TTC549 (cell line): ENCODE results near the gene ANGPTL1.
"Not testable (repeated sequence)": the region's sequence is repeated elsewhere in the genome, so short reads cannot be mapped to it uniquely, and the experiment has no call there.

ENCODE experiments used
- FAIRE-seq: peaks from 2 replicates; lab custom pipeline; 2012; peaks lifted over from hg19 to GRCh38; lab: Jason Lieb, UNC

ANGPTL1 gene

DNA sequence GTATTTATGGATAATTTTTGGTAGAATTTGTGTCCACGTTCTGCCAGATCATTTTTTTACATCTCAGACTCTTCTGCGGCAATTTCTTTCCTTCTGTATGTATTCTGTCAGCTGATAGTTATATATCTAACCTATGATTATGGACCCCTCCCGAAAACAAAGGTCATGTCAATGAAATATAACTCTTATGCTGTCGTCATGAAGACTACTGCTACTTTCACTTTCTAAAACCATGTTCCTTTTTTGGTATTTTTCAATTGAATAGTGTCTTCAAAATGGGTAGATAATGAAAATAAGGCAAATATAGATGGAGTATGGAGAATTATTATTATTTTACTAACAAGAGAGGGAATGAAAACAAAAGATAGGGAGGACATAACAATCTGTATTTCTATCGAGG is 3.2 kb downstream of the ANGPTL1 start:
- FAIRE-seq: no peak

DNA sequence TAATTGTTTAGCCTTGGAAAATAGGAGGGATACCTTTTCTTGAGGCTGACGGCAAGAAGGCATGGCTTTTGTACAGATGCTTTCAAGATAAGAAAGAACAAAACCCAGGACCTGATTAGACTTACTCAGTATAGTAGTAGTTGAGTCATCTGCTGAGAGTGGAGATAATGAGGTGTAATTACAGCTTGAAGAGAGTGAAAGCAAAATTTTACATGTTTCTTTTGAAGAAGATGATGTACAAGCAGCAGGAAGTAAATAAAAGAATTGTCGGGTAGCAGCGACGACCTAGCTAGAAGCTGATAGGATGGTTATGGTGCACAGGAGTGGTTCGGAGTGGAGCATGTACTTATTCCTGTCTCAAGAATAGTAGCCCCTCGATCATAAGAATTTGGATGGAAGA is 6.6 kb downstream of the ANGPTL1 start:
- no peak for FAIRE-seq

DNA sequence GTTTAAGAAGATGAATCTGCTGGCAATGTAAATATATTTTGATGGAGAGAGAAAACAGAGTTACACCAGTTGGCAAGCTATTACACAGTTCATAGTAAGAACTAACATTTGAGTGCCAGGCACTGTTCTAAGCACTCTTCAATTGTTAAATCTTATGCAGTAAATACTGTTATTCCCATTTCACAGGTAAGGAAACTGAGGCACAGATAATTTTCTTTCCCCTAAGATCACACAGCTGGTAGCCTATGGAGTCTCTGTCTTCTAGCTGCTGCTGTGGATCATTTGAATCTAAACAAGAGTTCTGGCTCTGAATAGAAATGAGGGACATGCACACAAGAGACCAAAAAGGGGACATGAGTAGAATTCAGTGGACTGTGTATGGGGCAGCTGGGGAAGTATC is 8.0 kb downstream of the ANGPTL1 start:
- no peak for FAIRE-seq

DNA sequence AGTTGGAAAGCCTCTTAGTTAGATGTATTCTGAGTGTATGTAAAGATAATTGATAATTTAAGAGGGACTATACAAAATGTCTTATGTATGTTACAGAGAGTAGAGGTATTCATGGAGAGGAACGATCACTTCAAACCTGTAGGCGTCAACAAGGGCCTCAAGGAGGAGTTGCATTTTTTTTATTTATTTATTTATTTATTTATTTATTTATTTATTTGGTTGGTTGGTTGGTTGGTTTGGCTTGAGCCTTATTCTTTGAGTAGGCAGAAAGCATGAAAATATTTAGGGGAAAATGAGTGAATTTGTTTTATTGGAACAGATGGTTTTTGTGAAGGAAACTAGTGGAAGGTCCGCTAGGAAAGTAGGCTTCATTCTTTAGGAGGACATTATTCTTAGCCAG is 8.5 kb downstream of the ANGPTL1 start:
- FAIRE-seq: peak; percentile 65

DNA sequence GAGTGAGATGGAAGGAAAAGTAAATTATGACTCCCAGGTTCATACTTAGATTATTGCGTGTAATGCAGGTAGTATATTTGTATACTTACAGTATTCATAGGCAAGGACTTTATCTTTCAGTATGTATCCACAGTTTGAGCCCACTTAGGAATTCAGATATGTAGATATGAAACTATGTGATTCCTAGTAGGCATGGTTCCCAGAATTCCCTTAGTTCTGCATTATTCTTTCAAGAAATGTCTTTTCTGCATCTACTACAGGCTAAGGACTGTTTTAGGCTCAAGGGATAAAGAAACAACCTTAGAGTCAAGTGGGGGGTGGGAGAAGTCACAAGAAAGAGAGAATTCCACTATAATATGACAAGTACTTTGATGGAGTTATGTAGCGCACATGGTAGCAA is 13.8 kb downstream of the ANGPTL1 start:
- FAIRE-seq: no peak

DNA sequence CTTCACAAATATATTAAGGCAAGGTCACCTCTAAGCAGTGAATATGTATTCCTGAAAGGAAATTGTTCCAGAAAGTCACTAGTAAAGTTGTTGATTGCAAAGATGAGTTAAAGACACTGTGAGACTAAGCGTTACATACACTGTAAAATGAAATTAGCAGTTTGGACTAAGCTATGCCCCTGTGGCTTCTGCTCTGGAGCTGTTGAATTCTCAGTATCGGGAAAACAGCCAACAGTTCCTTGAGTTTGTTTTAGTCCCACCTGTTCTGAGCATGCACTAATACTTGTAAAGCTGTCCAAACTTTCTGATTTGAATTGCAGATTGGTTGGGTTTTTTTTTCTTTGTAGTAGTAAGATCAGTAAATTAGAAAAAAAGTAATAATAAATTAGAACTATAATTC is 21.0 kb downstream of the ANGPTL1 start:
- no peak for FAIRE-seq

DNA sequence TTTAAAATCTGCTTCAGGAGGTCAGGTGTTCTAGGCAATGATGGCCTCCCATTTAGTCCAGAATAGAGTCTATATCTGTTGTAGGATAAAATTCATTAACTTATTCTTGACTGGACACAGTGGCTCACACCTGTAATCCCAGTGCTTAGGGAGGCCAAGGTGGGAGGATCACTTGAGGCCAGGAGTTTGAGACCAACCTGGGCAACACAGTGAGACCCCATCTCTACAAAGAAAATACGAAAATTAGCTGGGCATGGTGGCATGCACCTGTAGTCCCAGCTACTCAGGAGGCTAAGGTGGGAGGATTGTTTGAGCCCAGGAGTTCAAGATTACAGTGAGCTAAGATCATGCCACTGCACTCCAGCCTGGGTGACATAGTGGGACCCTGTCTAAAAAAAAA is 23.0 kb downstream of the ANGPTL1 start:
- FAIRE-seq: not testable (repeated sequence)

DNA sequence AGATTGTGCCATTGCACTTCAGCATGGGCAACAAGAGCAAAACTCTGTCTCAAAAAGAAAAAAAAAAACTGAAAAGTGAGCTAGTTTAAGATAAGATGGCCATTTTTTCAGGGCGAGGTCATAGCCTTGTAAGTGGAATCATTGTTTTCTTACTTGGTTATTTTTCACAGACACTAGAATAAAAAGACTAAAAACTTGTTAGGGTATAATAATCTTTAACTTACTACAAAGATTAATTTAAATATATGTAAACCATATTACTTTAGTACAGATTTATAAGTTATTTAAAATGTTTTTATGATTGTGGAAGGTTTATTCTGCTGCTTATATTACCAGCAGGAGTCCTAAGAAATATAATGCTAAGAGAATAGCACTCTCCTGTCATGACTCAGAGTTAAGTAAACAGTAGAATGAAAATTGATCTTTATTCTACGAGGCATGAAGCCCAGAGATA is 23.5 kb downstream of the ANGPTL1 start:
- peak; percentile 49 for FAIRE-seq

DNA sequence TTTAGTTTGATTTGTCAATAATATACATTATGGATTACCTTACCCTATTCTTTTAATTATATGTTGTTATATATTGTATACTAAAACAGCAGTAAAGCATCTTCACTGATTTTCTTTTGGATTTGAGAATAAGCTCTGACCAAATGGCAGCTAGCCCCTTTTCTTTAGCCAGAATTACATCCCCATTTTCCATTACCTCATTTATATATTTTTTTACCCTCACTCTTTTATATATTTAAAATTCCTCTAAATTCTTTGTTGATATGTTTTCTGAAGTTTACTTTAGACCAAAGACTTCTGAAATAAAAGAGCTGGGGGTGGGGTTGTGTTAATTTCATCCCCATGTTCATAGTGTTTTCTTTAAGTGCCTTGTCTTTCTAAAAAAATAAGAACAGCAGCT is 24.6 kb downstream of the ANGPTL1 start:
- no peak for FAIRE-seq

DNA sequence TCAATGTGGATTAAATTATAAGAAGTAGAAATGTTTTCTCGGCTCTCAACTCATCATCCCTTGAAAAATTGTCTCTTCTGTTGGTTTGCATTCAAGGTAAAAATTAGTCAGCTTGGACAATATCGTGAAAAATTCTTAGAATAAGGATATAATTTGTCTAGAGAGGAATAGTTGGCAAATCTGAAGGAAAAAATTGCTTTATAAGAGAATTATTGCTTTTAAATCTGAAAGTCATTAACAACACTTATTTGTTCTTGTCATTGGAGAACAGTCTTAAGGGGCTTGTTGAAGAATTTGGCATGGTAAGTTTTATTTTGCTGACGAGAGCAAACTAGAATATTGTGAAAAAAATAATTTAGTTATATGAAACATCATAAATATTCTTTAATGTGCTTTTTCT is 26.4 kb downstream of the ANGPTL1 start:
- no peak for FAIRE-seq

DNA sequence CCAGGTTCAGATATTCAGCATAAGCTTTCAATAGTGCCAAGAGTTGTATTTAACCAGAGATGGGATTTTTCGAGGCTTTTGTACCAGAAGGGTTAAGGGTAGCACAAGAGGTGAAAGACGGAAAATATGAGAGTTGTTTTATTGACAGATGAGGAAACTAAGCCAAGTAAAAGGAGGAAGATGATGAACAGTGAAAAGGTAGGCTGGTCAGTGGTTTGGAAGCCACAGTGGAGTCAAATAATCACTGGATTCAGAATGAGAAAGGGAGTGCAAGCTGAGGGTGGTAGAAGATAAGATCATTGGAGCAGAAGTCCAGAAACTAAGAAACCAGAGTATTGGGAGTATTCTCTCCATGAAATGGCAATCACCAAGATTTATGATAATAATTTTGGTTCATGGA is 45.7 kb downstream of the ANGPTL1 start:
- FAIRE-seq: no peak

DNA sequence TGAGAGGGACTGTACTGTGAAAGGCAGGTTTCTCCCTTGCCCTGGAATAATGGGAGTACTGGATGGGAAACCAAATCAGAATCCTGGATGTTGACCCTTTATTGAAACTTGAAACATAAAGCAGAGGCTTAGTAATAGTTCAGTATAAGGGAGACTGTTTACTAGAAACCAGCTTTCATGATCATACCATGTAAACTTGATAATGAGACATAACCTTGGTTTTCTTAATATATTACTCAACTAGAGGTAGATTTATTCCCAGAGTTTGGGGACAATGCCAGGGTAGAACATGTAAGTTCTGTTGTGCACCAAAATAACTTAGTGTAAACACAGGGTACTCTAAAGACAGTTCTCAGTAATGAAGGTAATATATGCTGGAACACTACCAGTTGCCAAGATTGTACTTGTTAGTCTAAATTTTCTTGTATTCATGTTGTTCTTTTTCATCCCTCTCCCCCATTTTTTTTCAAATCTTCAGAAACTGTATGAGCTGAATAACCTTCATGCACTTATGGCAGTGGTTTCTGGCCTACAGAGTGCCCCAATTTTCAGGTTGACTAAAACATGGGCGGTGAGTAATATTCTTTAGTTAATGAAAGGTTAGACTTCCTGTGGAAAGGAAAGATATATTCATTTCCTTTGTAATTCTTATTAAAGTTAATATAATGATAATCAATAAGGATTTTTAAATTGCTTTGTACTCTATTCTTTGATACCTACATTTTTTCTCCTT is 49.6 kb downstream of the ANGPTL1 start:
- no peak for FAIRE-seq

DNA sequence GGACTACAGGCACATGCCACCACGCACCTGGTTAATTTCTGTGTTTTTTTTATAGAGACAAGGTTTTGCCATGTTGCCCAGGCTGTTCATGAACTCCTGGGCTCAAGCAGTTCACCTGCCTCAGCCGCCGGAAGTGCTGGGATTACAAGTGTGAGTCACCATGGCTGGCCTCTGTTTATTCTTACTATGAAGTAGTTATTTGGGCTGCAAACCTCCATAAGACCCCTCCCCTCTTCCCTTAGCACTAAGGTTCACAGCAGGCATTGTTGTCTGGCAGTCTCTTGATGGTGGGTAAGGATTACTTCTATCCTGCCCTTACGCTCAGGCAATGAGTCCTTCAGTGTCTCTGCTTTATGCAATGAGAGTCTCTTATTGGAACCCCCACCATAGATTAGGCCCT is 51.8 kb downstream of the ANGPTL1 start:
- FAIRE-seq: no peak

DNA sequence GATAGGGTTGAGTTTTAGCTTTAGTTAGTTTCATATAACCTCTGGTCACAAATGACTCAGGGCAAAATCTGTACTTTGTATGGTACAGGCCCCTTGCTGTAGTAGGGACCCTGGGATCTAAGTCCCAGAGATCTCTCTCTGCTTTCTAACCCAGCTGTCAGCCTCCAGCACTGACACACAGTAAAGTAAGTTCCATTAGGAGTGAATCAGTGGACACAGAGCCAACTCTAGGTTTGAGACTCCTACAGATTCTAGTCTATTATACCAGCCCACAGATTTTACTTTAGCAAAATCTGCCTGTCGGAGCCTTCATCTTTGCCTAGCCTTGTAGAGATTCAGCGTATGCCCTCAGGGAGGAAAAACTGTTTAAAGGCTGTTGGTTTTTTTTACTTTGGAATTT is 52.5 kb downstream of the ANGPTL1 start:
- FAIRE-seq: no peak

DNA sequence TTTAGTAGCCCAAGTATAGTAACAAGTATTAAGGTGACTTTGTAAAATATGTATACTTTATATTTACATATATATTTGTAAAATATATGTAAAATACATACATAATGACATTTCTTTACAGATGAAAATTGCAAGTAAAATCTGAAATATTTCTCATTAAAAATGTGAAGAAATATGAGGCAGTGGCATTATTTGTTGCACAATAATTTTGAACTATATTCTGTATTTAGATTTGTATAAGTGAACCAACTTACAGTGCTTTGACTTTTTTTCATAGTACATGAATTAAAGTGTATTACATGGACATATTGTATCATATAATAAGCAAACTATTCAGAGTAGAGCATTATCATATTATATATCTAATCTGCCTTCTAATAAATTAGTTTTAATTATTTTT is 60.3 kb downstream of the ANGPTL1 start:
- no peak for FAIRE-seq

DNA sequence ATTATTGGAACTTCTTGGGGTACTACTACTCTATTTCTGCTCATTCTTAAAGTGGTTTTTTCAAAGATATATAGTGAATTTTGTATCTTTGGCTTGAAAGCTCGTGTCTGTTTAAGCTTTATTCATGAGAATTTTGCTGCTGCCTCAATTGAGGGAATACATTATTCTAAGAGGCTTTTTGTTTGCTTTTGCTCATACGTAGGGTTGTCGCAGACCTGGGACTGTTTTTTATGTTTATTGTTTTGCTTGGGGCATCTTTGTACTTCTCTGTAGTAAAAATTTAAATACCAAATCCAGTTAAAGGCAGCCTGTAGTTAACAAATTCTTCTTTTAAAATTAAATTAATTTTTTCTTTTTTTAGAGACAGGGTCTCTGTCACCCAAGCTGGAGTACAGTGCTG is 62.3 kb downstream of the ANGPTL1 start:
- no peak for FAIRE-seq

DNA sequence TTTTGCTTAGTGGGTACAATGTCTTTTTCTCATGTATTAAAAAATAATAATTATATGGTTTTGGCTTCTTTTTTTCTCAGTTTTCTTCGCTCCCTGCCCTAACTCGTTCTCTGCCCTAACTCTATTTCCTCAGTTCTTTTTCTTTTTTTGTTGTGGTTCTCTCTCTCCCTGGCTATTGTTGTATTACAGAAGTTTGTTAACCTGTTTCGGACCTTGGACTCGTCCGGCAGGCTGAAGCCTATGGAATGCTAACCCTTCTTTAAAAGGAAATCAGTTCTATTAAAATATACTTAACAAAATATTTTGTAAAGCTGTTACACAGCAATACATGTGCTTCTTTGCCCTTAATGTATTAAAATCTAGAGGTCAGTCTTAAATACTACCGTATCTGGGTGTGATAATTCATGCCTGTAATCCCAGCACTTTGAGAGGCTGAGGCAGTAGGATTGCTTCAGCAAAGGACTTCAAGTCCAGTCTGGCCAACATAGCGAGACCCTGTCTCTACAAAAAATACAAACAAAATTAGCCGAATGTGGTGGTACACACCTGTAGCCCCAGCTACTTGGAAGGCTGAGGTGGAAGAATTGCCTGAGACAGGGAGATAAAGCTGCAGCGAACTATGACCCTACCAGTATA is 64.1 kb downstream of the ANGPTL1 start:
- FAIRE-seq: no peak

DNA sequence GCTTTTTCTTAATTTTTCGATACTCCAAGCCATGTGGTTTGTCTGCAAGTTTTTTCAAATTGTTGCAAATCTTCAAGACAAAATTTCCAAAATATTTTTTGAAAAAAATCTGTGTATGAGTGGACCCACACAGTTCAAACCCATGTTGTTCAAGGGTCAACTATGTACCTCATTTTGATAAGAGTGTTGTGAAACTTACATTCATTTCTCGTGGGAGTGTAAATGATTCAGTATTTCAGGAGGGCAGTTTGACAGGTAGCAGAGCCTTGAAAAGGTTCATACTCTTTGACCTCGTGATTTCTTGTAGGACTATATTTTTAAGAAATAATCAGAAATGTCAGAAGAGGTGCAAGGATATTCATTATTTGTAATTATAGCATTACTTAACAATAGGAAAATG is 68.0 kb downstream of the ANGPTL1 start:
- no peak for FAIRE-seq
